Thyroid gland (tissue), 4 donors: ENCODE results near the gene CDR2L. TPM values are rescaled to one million over a fixed set of nuclear protein-coding genes. Genes with fewer than 3 reads are reported as not detected.

Source experiments
- DNase-seq, 2 donors: peaks; one replicate each; pipeline ENCODE4 v3.0.0-alpha.2; 2019
- H3K27ac ChIP-seq, 3 donors: fragments of 200-600 bp; sonication (generic); 1 replicate in 2 of 3; 2 replicates in 1 of 3; pipeline ENCODE4 v1.5.1; 2016 to 2019; ENCODE audit warnings: mild to moderate bottlenecking in 1 of 3, moderate library complexity in 1 of 3
- H3K27me3 ChIP-seq: fragments of 200-600 bp; sonication (generic); one replicate; pipeline ENCODE4 v1.5.1; 2019
- H3K36me3 ChIP-seq, 2 donors: fragments of 200-600 bp; sonication (generic); one replicate each; pipeline ENCODE4 v1.5.1; 2016 to 2019
- H3K4me1 ChIP-seq, 2 donors: fragments of 200-600 bp; sonication (generic); one replicate each; pipeline ENCODE4 v1.5.1; 2017 to 2019
- H3K4me3 ChIP-seq, 3 donors: fragments of 200-600 bp; sonication (generic); replicated peaks in 1 of 3; 1 replicate in 2 of 3; 2 replicates in 1 of 3; pipeline ENCODE4 v1.5.1; 2016; ENCODE audit warnings: mild to moderate bottlenecking in 1 of 3
- H3K9me3 ChIP-seq: fragments of 200-600 bp; sonication (generic); one replicate; pipeline ENCODE4 v1.5.1; 2017
- POLR2A ChIP-seq, 2 donors: fragments of 450-650 bp; IDR thresholded peaks; one replicate each; pipeline ENCODE4 v1.6.1; 2017; ENCODE audit warnings: antibody characterized with exemption in 2 of 2, mild to moderate bottlenecking in 2 of 2, moderate library complexity in 1 of 2
- WGBS, 2 donors: methylation state at CpG; one replicate each; pipeline ENCODE4 v1.1.5; 2017; 5-methylcytosine and 5-hydroxymethylcytosine counted together
- intact Hi-C: fragments of 100-400 bp; cut with DNase I; formaldehyde crosslinking; loops from one replicate; pipeline ENCODE4 v1.15.1; 2023
- total RNA-seq, 4 donors: library from RNA; depleted of rRNA; stranded (reverse); fragments of >200 nt; gene quantifications; one replicate each; pipeline ENCODE4 v1.2.3, GENCODE V29; 2016
- TF ChIP-seq, protein P1 (sequence below), 6 experiments: fragments of 200-600 bp in 3 of 6; fragments of 450-650 bp in 3 of 6; sonication (generic) in 3 of 6; IDR thresholded peaks; one replicate each; pipeline ENCODE4 v1.5.1; 2016 to 2019; ENCODE audit warnings: antibody characterized with exemption in 6 of 6, mild to moderate bottlenecking in 2 of 6, inconsistent platforms in 1 of 6, moderate library complexity in 1 of 6

CDR2L gene
- total RNA-seq, 4 donors from 2014 or later: 2.6 to 9.8 (median 4.2) TPM

DNA sequence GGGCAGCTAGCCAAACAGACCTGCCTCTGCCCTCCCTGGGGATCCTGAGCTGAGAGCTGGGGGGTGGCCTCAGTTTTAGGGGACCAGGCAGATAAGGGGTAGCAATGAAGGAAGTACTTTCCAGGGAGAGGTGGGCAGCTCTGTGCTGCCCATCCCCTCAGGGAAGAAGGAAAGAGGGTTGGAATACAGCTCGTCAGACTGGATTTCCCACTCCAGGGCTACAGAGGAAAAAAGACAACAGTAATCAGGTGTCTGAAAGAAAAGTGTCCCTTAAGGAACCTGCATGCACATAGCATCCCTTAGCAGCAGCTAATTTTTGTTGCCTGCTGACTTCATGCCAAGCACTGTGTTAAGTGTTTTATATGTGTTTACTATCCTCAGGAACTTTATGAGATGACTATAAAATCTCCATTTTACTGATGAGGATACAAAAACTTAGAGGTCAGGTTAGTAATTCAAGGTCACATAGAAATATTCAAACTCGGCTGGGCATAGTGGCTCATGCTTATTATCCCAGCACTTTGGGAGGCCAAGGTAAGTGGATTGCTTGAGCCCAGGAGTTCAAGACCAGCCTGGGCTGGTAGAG lies 21.8 kb downstream of the CDR2L start:
- intact Hi-C loops: no loop called here
- TF ChIP-seq, protein P1, sequence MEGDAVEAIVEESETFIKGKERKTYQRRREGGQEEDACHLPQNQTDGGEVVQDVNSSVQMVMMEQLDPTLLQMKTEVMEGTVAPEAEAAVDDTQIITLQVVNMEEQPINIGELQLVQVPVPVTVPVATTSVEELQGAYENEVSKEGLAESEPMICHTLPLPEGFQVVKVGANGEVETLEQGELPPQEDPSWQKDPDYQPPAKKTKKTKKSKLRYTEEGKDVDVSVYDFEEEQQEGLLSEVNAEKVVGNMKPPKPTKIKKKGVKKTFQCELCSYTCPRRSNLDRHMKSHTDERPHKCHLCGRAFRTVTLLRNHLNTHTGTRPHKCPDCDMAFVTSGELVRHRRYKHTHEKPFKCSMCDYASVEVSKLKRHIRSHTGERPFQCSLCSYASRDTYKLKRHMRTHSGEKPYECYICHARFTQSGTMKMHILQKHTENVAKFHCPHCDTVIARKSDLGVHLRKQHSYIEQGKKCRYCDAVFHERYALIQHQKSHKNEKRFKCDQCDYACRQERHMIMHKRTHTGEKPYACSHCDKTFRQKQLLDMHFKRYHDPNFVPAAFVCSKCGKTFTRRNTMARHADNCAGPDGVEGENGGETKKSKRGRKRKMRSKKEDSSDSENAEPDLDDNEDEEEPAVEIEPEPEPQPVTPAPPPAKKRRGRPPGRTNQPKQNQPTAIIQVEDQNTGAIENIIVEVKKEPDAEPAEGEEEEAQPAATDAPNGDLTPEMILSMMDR (IDR thresholded peaks at IDR 0.05): no peak
- no peak for TF ChIP-seq POLR2A (IDR thresholded peaks at IDR 0.05)
- Histone ChIP-seq H3K4me1 (peaks cover 8 to 16% of the 10 kb centered on the region in 2 donors), H3K27me3 (no peaks in the 10 kb centered on the region), H3K36me3 (no peaks in the 10 kb centered on the region), H3K4me3 (no peak overlapping the region), H3K27ac (no peak overlapping the region), H3K9me3 (no peaks in the 10 kb centered on the region)
- whole genome bisulfite sequencing, 2 donors: 52 to 65% methylated on average over 2 of the region's 2 CpGs
- DNase-seq: no peak

DNA sequence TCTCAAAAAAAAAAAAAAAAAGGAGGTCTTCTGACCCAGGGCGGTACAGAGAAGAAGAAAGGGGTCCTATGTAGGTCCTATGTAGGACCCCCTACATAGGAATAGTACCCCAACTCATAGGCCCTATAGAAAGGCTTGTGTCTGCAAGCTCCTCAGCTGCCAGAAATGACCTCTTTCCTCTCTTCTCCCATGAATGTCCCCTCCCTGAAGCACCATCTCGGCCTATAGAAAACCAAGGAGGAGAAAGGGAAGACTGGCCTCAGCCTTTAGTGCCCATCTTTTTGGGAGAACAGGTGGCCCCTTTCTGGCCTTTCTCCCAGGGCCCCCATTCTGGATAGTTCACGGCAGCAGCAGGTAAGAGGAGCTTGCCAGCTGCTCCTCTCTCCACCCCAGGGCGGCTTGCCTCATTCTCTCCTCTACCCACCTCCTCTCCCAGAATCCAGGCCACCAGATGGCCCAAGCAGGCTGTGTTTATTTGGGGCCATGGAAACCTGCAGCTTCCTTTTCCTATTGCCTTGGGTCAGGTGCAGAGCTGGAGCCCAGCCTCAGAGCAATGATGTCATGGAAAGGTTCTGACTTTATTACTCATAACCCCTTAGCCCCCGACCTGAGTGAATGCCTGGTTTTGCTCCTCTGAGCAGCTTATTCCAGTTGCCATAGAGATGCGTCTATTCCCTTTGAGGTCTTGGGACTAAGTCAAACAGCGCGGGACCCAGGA lies 23.4 kb downstream of the CDR2L start:
- WGBS, 2 donors: 67 to 70% methylated on average over 8 of the region's 8 CpGs
- DNase-seq: peak in 1 of 2 donors; percentile 12
- Histone ChIP-seq H3K4me3 (no peak overlapping the region), H3K9me3 (no peaks in the 10 kb centered on the region), H3K27ac (no peak overlapping the region), H3K27me3 (no peaks in the 10 kb centered on the region), H3K4me1 (peaks cover 8 to 16% of the 10 kb centered on the region in 2 donors), H3K36me3 (no peaks in the 10 kb centered on the region)
- TF ChIP-seq, protein P1 (IDR thresholded peaks at IDR 0.05): no peak
- no peak for TF ChIP-seq POLR2A (IDR thresholded peaks at IDR 0.05)
- intact Hi-C loops: no loop called here

GRCh38 chr17:75011401-75012095 lies 24.1 kb downstream of the CDR2L start:
- no peaks in the 10 kb centered on the region for H3K27me3 ChIP-seq
- WGBS, 2 donors: 49% methylated on average over 13 of the region's 13 CpGs
- H3K4me3 ChIP-seq: peak overlapping the region in 2 of 3 donors; percentile 71 to 85
- intact Hi-C loops: no loop called here
- H3K27ac ChIP-seq: peak overlapping the region in 2 of 3 donors; percentile 61 to 78
- TF ChIP-seq POLR2A (IDR thresholded peaks at IDR 0.05): no peak
- TF ChIP-seq, protein P1 (IDR thresholded peaks at IDR 0.05): no peak
- H3K36me3 ChIP-seq: no peaks in the 10 kb centered on the region
- DNase-seq: peak; percentile 45 to 48
- no peaks in the 10 kb centered on the region for H3K9me3 ChIP-seq
- H3K4me1 ChIP-seq: peaks cover 8 to 16% of the 10 kb centered on the region in 2 donors

- H3K27ac ChIP-seq: peak overlapping the region; percentile 34 to 78 (median 61)
- WGBS, 2 donors: 10 to 24% methylated on average over 5 of the region's 5 CpGs
- no peak for TF ChIP-seq POLR2A (IDR thresholded peaks at IDR 0.05)
- TF ChIP-seq, protein P1 (IDR thresholded peaks at IDR 0.05): no peak
- H3K36me3 ChIP-seq: no peaks in the 10 kb centered on the region
- no peaks in the 10 kb centered on the region for H3K9me3 ChIP-seq
- peak overlapping the region; percentile 71 to 85 (median 81) for H3K4me3 ChIP-seq
- DNase-seq: no peak
- intact Hi-C loops: no loop called here
- peaks cover 8 to 16% of the 10 kb centered on the region in 2 donors for H3K4me1 ChIP-seq
- H3K27me3 ChIP-seq: no peaks in the 10 kb centered on the region
Observed at GRCh38 chr17:75012096-75012345, 24.6 kb downstream of the CDR2L start.
